SU-DHL-6 (cell line): ENCODE results near the gene CDK11B.

ENCODE experiments used
- CTCF ChIP-seq: fragments of 200-600 bp; sonication (generic); IDR thresholded peaks from one replicate; pipeline ENCODE4 v1.5.1; 2017; ENCODE audit warnings: antibody characterized with exemption, mild to moderate bottlenecking, low read length, moderate library complexity; ENCODE audit not compliant: insufficient read depth, poor library complexity, severe bottlenecking
- EZH2phosphoT487 ChIP-seq: fragments of 200-600 bp; sonication (generic), shearing (Covaris generic); conservative IDR thresholded peaks from 2 replicates; pipeline ENCODE4 v1.6.1; 2018; ENCODE audit warnings: mild to moderate bottlenecking, antibody characterized with exemption, low read length, moderate library complexity, mixed read lengths

GRCh38 chr1:1609822-1610485 is 48.9 kb downstream of the CDK11B start:
- TF ChIP-seq CTCF (no peak), EZH2phosphoT487 (no peak)
